Effector memory CD8-positive, alpha-beta T cell (primary cell): ENCODE measurements around the gene PBX3.
A peak's percentile ranks its signal among the peaks of the same experiment; 100 is the strongest.
"Not testable (repeated sequence)": the region's sequence is repeated elsewhere in the genome, so short reads cannot be mapped to it uniquely, and the experiment has no call there.

Source experiments
- ATAC-seq: fragments of 150-1000 bp; cut with Tn5 transposase; replicated peaks from 2 replicates; pipeline ENCODE4 v1.10.0; 2021; ENCODE audit warnings: mild to moderate bottlenecking, moderate library complexity
- DNase-seq, 3 experiments: peaks; one replicate each; pipeline ENCODE4 v3.0.0; 2021
- H3K27ac Mint-ChIP-seq, 2 donors: one replicate each; pipeline ENCODE4 v1.8.0; 2022; ENCODE audit warnings: mild to moderate bottlenecking in 2 of 2, mixed read lengths in 2 of 2, moderate library complexity in 2 of 2
- H3K27me3 Mint-ChIP-seq, 2 donors: one replicate each; pipeline ENCODE4 v1.8.0; 2022; ENCODE audit warnings: mixed read lengths in 2 of 2
- H3K36me3 Mint-ChIP-seq: one replicate; pipeline ENCODE4 v1.8.0; 2022; ENCODE audit warnings: mild to moderate bottlenecking, moderate library complexity, mixed read lengths; ENCODE audit not compliant: insufficient read depth
- H3K4me1 Mint-ChIP-seq, 2 donors: one replicate each; pipeline ENCODE4 v1.8.0; 2022; ENCODE audit warnings: low read depth in 2 of 2, mixed read lengths in 2 of 2
- H3K4me3 Mint-ChIP-seq, 2 donors: one replicate each; pipeline ENCODE4 v1.8.0; 2022; ENCODE audit warnings: mild to moderate bottlenecking in 2 of 2, mixed read lengths in 2 of 2, moderate library complexity in 2 of 2
- H3K9me3 Mint-ChIP-seq, 2 donors: one replicate each; pipeline ENCODE4 v1.8.0; 2022; ENCODE audit warnings: mixed read lengths in 2 of 2

The PBX3 gene

DNA sequence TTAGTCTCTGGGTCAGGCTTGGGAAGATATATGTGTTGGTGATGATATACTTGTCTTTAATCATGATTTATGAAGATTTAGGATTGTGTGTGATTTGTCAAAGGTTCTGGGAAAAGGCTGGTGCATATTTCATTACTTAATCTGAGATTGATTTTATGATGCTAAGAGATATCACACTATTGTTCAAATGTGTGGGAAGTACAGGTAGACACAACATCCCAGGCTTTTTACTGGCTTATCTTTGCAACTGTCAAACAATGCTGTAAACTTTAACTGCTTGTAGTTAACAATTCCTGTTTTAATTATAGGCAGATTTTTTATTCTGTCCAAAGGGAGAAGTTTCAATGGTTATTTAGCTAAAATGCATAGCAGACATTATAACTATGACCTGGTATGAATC lies 23.9 kb downstream of the PBX3 start:
- no peak for DNase-seq

DNA sequence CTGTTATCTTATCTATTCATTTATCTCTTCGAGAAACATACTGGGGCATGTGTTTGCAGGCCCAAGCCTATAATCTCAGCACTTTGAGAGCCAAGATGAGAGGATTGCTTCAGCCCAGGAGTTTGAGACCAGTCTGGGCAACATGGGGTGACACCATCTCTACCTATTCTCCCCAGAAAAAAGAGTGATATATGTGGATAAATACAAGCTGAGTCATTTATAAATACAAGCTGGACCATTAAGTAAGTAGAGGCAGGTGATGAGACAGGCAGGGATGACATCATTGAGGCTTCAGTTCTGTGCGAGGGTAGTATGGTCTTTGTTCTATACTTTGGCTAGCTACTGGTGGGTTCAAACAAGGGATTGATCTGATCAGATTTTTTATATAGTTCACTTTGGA lies 25.6 kb downstream of the PBX3 start:
- DNase-seq: no peak

More for the DNA sequence above, 23.9 kb downstream of the PBX3 start:
- Mint-ChIP-seq H3K4me1 (peaks cover 2 to 10% of the 10 kb centered on the region in 2 donors), H3K36me3 (no peaks in the 10 kb centered on the region), H3K27ac (no peak overlapping the region), H3K27me3 (no peaks in the 10 kb centered on the region), H3K9me3 (no peaks in the 10 kb centered on the region), H3K4me3 (no peak overlapping the region)
- no peak for ATAC-seq

DNA sequence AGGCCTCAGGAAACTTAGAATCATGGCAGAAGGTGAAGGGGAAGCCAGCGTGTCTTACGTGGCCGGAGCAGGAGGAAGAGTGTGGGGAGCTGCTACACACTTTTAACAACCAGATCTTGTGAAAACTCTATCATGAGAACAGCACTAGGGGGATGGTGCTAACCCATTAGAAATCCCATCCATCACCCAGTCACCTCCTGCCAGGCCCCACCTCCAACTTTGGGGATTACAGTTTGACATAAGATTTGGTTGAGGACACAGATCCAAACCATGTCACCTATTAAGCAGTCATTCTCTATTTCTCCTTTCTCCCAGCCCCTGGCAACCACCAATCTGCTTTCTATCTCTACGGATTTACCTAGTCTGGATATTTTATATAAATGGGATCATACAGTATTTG lies 26.9 kb downstream of the PBX3 start:
- Mint-ChIP-seq H3K27me3 (no peaks in the 10 kb centered on the region), H3K9me3 (no peaks in the 10 kb centered on the region), H3K36me3 (peaks cover 2% of the 10 kb centered on the region), H3K27ac (no peak overlapping the region), H3K4me1 (peaks cover 2 to 7% of the 10 kb centered on the region in 2 donors), H3K4me3 (no peak overlapping the region)
- no peak for ATAC-seq
- DNase-seq: no peak

More for the DNA sequence above, 25.6 kb downstream of the PBX3 start:
- Mint-ChIP-seq H3K36me3 (peaks cover 2% of the 10 kb centered on the region), H3K9me3 (no peaks in the 10 kb centered on the region), H3K27ac (no peak overlapping the region), H3K27me3 (no peaks in the 10 kb centered on the region), H3K4me3 (no peak overlapping the region), H3K4me1 (peaks cover 2 to 7% of the 10 kb centered on the region in 2 donors)
- ATAC-seq: no peak

DNA sequence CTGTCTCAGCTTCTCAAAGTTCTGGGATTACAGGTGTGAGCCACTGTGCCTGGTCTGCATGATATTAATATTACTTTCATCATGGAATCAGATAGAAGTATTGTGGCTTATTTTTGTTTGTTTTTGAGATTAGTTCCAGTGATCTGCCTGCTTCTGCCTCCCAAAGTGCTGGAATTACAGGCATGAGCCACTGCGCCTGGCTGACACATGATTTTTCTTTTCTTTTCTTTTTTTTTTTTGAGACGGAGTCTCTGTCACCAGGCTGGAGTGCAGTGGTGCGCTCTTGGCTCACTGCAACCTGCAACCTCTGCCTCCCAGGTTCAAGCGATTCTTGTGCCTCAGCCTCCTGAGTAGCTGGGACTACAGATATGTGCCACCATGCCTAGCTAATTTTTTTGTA lies 29.6 kb downstream of the PBX3 start:
- DNase-seq, H3K4me1 Mint-ChIP-seq, H3K36me3 Mint-ChIP-seq, ATAC-seq, H3K27me3 Mint-ChIP-seq, H3K27ac Mint-ChIP-seq, H3K4me3 Mint-ChIP-seq, H3K9me3 Mint-ChIP-seq: not testable (repeated sequence)

DNA sequence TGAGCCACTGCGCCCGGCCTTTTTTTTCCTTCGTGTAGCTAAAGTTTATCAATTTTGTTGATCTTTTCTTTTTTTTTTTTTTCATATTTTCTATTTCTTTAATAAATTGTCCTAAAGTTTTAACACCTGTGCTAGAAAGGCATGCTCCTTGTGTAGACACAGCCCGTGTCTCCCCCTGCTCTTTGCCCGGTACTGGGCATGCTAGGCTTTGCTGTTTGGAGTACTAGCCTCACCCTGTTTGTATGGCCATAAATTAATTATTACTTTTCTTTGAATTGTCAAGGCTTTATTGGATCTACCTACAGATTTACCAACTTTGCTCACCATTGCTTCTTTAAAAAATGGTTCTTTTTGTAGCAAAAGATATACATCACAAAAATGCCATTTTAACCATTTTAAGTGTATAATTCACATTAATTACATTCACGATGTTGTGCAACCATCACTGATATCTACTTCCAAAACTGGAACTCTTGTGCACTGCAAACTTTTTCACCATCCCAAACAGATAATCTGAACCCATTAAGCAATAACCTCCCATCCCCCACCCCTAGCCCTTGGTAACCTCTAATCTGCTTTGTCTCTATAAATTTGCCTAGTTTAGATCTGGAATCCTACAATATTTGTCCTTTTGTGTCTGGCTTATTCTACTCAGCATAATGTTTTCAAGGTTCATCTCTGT lies 31.5 kb downstream of the PBX3 start:
- not testable (repeated sequence) for ATAC-seq, H3K9me3 Mint-ChIP-seq, H3K4me1 Mint-ChIP-seq, H3K4me3 Mint-ChIP-seq, H3K27ac Mint-ChIP-seq, H3K27me3 Mint-ChIP-seq, DNase-seq, H3K36me3 Mint-ChIP-seq

DNA sequence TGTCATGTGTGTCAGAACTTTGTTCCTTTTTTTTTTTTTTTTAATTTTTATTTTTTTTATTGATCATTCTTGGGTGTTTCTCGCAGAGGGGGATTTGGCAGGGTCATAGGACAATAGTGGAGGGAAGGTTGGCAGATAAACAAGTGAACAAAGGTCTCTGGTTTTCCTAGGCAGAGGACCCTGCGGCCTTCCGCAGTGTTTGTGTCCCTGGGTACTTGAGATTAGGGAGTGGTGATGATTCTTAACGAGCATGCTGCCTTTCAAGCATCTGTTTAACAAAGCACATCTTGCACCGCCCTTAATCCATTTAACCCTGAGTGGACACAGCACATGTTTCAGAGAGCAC lies 32.0 kb downstream of the PBX3 start:
- not testable (repeated sequence) for H3K9me3 Mint-ChIP-seq, H3K4me1 Mint-ChIP-seq, H3K36me3 Mint-ChIP-seq, H3K4me3 Mint-ChIP-seq, H3K27ac Mint-ChIP-seq, DNase-seq, H3K27me3 Mint-ChIP-seq, ATAC-seq

DNA sequence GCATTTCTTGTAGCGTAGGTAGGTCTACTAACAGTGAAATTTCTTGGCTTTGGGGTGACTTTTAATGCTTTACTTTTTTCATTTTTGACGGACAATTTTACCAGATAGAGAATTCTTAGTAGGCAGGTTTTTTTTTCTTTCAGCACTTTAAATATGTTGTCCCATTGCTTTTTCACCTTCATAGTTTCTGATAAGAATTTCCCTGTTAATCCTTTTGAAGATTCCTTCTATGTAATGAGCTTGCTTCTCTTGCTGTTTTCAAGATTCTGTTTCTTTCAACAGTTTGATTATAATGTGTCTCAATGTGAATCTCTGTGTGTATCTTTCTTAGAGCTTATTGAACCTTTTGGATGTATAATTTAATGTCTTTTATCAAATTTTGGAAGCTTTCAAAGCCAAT lies 35.5 kb downstream of the PBX3 start:
- no peak overlapping the region for H3K27ac Mint-ChIP-seq

DNA sequence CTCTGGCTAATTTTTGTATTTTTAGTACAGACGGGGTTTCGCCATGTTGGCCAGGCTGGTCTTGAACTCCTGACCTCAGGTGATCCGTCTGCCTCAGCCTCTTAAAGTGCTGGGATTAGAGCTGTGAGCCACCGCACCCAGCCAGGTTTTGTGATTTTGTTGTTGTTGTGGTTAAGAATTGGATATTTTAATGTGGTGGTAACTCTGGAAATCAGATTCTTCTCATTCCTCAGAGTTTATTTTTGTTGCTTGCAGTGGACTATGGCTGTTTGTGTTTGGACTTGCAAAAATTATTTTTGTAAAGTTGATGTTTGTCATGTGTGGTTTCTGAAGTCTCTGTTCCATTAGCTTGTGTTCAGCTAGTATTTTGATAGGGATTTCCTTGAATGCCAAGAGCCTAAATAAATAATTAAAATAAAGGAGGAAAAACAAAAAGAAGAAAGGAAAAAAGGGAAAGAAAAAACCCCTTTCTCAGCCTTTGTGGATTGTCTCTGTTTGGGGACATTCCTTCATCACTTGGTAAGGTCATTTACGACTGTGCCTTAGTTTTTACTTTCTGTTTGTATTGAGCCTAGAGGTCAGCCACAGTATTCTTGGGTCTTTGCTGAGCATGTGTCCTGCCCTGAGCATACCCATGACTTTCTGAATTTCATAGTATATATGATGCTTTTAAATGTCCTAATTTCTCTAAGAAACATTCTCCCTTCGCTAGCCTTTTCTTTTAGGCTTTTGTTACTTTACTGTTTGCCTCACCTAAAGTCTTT lies 37.3 kb downstream of the PBX3 start:
- Mint-ChIP-seq H3K9me3 (no peaks in the 10 kb centered on the region), H3K4me3 (peak overlapping the region; percentile 20 to 33), H3K27me3 (no peaks in the 10 kb centered on the region), H3K4me1 (peaks cover 4 to 12% of the 10 kb centered on the region in 2 donors), H3K27ac (peak overlapping the region in 1 of 2 donors; percentile 27), H3K36me3 (no peaks in the 10 kb centered on the region)
- DNase-seq: no peak
- ATAC-seq: no peak

More for the DNA sequence above, 35.5 kb downstream of the PBX3 start:
- H3K4me3 Mint-ChIP-seq: no peak overlapping the region
- H3K36me3 Mint-ChIP-seq: no peaks in the 10 kb centered on the region
- no peaks in the 10 kb centered on the region for H3K27me3 Mint-ChIP-seq
- H3K4me1 Mint-ChIP-seq: peaks cover 4 to 12% of the 10 kb centered on the region in 2 donors
- no peak for DNase-seq
- no peak for ATAC-seq
- H3K9me3 Mint-ChIP-seq: no peaks in the 10 kb centered on the region

DNA sequence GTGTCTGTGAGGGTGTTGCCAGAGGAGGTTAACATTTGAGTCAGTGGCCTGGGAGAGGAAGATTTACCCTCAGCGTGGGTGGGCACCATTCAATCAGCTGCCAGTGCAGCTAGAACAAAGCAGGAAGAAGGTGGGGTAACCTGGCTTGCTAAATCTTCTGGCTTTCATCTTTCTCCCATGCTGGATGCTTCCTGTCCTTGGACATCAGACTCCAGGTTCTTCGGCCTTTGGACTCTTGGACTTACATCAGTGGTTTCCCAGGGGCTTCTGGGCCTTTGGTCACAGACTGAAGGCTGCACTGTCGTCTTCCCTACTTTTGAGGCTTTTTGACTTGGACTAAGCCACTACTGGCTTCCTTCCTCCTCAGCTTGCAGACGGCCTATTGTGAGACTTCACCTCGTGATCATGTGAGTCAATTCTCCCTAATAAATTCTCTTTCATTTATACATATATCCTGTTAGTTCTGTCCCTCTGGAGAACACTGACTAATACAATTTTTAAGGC lies 38.1 kb downstream of the PBX3 start:
- Mint-ChIP-seq H3K4me3 (peak overlapping the region; percentile 20 to 33), H3K9me3 (no peaks in the 10 kb centered on the region), H3K27ac (peak overlapping the region; percentile 27 to 36), H3K36me3 (no peaks in the 10 kb centered on the region), H3K27me3 (no peaks in the 10 kb centered on the region), H3K4me1 (peaks cover 4 to 12% of the 10 kb centered on the region in 2 donors)
- DNase-seq: no peak
- ATAC-seq: no peak

DNA sequence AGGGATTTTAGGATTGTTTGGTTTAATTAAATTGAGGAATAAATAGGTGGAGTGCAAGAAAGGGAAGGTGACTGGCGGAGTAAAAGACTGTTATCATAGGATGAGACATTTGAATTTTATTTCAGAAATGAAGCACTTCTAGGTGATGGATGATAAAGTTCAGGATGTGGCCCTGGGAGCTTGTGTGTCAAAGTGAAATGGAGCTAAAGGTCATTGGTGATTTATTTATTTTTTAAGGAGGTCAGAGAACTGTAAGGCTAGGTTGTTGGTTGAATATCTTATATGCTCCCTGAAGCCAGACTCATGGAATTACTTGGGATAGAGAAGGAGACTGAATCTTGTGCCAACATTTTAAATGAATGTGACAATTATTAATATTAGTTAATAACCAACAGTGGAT lies 40.5 kb downstream of the PBX3 start:
- Mint-ChIP-seq H3K36me3 (no peaks in the 10 kb centered on the region), H3K4me1 (peaks cover 4 to 12% of the 10 kb centered on the region in 2 donors), H3K4me3 (no peak overlapping the region), H3K27me3 (no peaks in the 10 kb centered on the region), H3K9me3 (no peaks in the 10 kb centered on the region), H3K27ac (no peak overlapping the region)
- ATAC-seq (no peak), DNase-seq (no peak)

DNA sequence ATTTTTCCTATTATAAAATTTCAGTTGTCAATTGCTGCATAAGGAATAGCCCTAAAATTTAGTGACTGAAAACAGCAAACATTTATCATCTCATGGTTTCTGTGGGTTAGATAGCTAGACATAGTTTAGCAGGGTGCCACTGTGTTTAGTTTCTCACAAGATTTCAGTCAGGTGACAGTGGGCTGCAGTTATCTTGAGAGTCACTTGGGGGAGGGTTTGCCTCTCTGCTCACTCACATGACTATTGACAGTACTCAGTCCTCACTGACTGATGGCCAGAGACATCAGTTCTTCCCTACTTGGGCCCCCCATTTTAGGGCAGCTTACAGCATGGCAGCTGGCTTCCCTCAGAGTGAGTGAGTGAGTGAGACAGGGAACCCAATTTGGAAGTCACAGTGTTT lies 42.0 kb downstream of the PBX3 start:
- Mint-ChIP-seq H3K4me3 (no peak overlapping the region), H3K36me3 (no peaks in the 10 kb centered on the region), H3K27ac (no peak overlapping the region), H3K27me3 (no peaks in the 10 kb centered on the region), H3K9me3 (no peaks in the 10 kb centered on the region), H3K4me1 (peaks cover 4 to 12% of the 10 kb centered on the region in 2 donors)
- ATAC-seq (no peak), DNase-seq (no peak)

DNA sequence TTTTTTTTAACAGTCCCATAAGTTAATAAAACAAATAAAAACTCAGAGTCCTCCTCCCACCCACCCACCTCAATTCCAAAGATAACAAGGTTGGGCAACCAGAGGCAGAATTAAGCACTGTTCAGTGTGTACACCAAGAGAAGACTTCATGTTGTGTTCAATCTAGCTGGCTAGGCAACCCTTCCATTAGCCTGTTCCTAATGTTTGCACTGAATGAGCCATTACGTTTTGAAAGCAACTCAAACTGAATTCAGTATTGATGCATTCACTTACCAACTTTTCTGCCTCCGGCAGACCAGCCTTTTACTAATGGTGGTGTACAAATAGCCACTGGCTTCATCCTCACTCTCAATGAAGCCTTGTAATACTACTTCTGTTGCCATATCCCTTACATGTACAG lies 47.5 kb downstream of the PBX3 start:
- no peak for ATAC-seq
- Mint-ChIP-seq H3K4me1 (no peaks in the 10 kb centered on the region), H3K27me3 (no peaks in the 10 kb centered on the region), H3K9me3 (no peaks in the 10 kb centered on the region), H3K27ac (no peak overlapping the region), H3K36me3 (no peaks in the 10 kb centered on the region), H3K4me3 (no peak overlapping the region)
- no peak for DNase-seq

DNA sequence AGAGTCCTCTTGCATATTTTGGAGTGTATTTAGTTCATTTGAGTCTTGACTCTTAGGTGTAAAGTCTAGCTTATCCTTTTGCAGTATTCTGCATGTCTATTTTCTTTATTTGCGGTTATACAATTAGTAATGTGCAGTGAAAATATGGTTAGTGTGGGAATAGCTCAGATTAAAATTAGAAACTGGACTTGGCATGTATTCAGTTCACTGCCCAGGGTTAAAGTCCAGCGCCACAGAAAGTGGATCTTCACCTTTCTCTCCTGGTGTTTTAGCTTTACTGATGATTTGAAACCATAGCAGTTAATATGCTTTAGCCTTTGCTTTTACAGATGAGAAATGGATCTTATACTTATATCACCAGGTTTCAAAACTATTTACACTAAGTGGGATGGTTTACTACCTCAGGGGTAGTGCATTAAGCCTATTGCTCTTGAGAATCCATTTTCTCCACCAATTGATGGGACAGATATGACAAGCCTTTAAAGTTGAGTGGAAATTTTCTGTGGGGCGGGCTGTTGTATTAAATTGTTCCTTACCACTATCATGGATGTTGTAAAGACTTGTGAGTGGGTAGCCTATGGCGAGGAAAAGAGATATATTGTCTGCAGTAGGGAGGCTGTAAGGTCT lies 48.9 kb downstream of the PBX3 start:
- Mint-ChIP-seq H3K27ac (no peak overlapping the region), H3K4me3 (no peak overlapping the region), H3K27me3 (no peaks in the 10 kb centered on the region), H3K9me3 (no peaks in the 10 kb centered on the region), H3K36me3 (no peaks in the 10 kb centered on the region), H3K4me1 (no peaks in the 10 kb centered on the region)
- DNase-seq (no peak), ATAC-seq (no peak)

DNA sequence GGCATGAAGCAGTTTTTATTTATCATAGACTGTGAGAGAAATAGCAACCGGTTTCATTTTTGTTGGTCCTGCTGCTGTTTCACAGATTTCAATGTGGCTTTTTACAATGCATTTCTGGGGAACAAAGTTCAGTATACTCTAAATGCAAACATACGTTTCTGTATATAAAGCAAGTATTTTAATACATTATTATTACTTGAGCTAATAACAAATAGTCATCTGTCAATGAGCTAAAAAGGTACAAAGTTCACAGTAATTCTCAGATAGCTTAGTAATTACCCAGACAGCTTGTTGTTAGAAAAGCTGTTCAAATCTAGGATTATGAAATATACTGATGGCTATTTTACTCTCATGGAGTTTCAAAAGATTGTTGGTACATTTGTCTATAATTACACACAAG lies 50.8 kb downstream of the PBX3 start:
- H3K27me3 Mint-ChIP-seq: no peaks in the 10 kb centered on the region
- no peaks in the 10 kb centered on the region for H3K4me1 Mint-ChIP-seq
- H3K9me3 Mint-ChIP-seq: no peaks in the 10 kb centered on the region
- H3K36me3 Mint-ChIP-seq: no peaks in the 10 kb centered on the region
- DNase-seq (no peak), ATAC-seq (no peak)
- H3K4me3 Mint-ChIP-seq: no peak overlapping the region
- peak overlapping the region in 1 of 2 donors; percentile 26 for H3K27ac Mint-ChIP-seq
